HCT116 (cell line): Measurements from ENCODE around the gene ALAS1. TPM values are rescaled to one million over a fixed set of nuclear protein-coding genes. Genes with fewer than 3 reads are reported as not detected.

ENCODE experiments used
- ATAC-seq: fragments of 200-7000 bp; cut with Tn5 transposase; 2 replicates; pipeline ENCODE4 v1.9.1; 2020; ENCODE audit warnings: mild to moderate bottlenecking, moderate library complexity
- BruUV-seq: library from RNA; stranded (reverse); fragments of 400-500 nt; replicated peaks from 2 replicates; lab custom pipeline; 2021; lab: Mats Ljungman, UMichigan
- CTCF ChIA-PET: fragments of 300-600 bp; sonication (Branson Sonifier 250); formaldehyde crosslinking; loops from one replicate; lab custom pipeline; 2021; ENCODE audit warnings: antibody characterized with exemption; lab: Charles Lee
- POLR2A ChIA-PET: fragments of 300-600, 350-600 bp; sonication (Branson Sonifier 250); formaldehyde crosslinking; loops from one replicate; lab custom pipeline; 2021; ENCODE audit warnings: antibody characterized with exemption; lab: Charles Lee
- RAD21 ChIA-PET, 2 experiments: fragments of 300-600 bp; sonication (Branson Sonifier 250); formaldehyde crosslinking; loops; one replicate each; lab custom pipeline; 2023; ENCODE audit warnings: low total read pairs in 2 of 2; ENCODE audit not compliant: uncharacterized antibody in 2 of 2, unreplicated experiment in 2 of 2, low non-redundant PET in 1 of 2; lab: Charles Lee
- DNase-seq: peaks from one replicate; pipeline ENCODE4 v3.0.0-alpha.2; 2010; ENCODE audit warnings: low read depth, low spot score
- H2AFZ ChIP-seq: fragments of 200-600 bp; shearing (Covaris generic), sonication (generic); 2 replicates; pipeline ENCODE4 v1.6.1; 2017; ENCODE audit warnings: low read depth, mixed run types, mixed read lengths, antibody characterized with exemption, low read length; ENCODE audit not compliant: poor library complexity, severe bottlenecking
- H3K27ac ChIP-seq: 2 replicates; pipeline ENCODE4 v1.5.1; 2012; ENCODE audit warnings: low read depth, low read length
- H3K27me3 ChIP-seq: fragments of 200-600 bp; sonication (generic); 2 replicates; pipeline ENCODE4 v1.6.1; 2016; ENCODE audit warnings: mixed run types, low read length, mixed read lengths; ENCODE audit not compliant: insufficient read depth
- H3K36me3 ChIP-seq, 2 experiments: fragments of 200-500 bp in 1 of 2; fragments of 200-600 bp in 1 of 2; sonication (Bioruptor generic) in 1 of 2; sonication (generic) in 1 of 2; 2 replicates each; pipeline versions ENCODE4 v1.5.1 to v1.6.1; 2014 to 2016; ENCODE audit warnings: low read length in 2 of 2, inconsistent platforms in 1 of 2, mixed read lengths in 1 of 2, mixed run types in 1 of 2; ENCODE audit not compliant: insufficient read depth in 2 of 2, control insufficient read depth in 1 of 2
- H3K4me1 ChIP-seq, 2 experiments: fragments of 200-600 bp in 1 of 2; sonication (generic) in 1 of 2; 2 replicates each; pipeline versions ENCODE4 v1.5.1 to v1.6.1; 2012 to 2017; ENCODE audit warnings: low read length in 2 of 2, inconsistent platforms in 1 of 2, mild to moderate bottlenecking in 1 of 2, mixed read lengths in 1 of 2, mixed run types in 1 of 2, moderate library complexity in 1 of 2; ENCODE audit not compliant: insufficient read depth in 2 of 2, control insufficient read depth in 1 of 2
- H3K4me2 ChIP-seq: fragments of 200-600 bp; sonication (generic); 2 replicates; pipeline ENCODE4 v1.6.1; 2017; ENCODE audit warnings: mixed run types, low read length, mixed read lengths
- H3K4me3 ChIP-seq, 2 experiments: fragments of 200-600 bp in 1 of 2; sonication (generic) in 1 of 2; replicated peaks in 1 of 2; 2 replicates each; pipeline ENCODE4 v1.5.1; 2011 to 2016; ENCODE audit warnings: low read length in 2 of 2, control low read depth in 1 of 2, low read depth in 1 of 2, mild to moderate bottlenecking in 1 of 2, mixed read lengths in 1 of 2, mixed run types in 1 of 2
- H3K79me2 ChIP-seq: fragments of 200-600 bp; sonication (generic); 2 replicates; pipeline ENCODE4 v1.6.1; 2017; ENCODE audit warnings: mild to moderate bottlenecking, mixed run types, low read length, moderate library complexity, mixed read lengths; ENCODE audit not compliant: insufficient read depth
- H3K9ac ChIP-seq: fragments of 200-600 bp; sonication (generic); 2 replicates; pipeline ENCODE4 v1.6.1; 2016; ENCODE audit warnings: low read length, mixed read lengths
- H3K9me2 ChIP-seq: fragments of 200-600 bp; sonication (generic), shearing (Covaris generic); 2 replicates; pipeline ENCODE4 v1.6.1; 2017; ENCODE audit warnings: mixed run types, mild to moderate bottlenecking, moderate library complexity; ENCODE audit not compliant: insufficient read depth
- H3K9me3 ChIP-seq, 2 experiments: fragments of 200-500 bp in 1 of 2; fragments of 200-600 bp in 1 of 2; sonication (Bioruptor generic) in 1 of 2; sonication (generic) in 1 of 2; 2 replicates each; pipeline ENCODE4 v1.6.1; 2014 to 2017; ENCODE audit warnings: low read length in 2 of 2, mixed read lengths in 2 of 2, inconsistent platforms in 1 of 2, low read depth in 1 of 2, mild to moderate bottlenecking in 1 of 2, mixed run types in 1 of 2, moderate library complexity in 1 of 2; ENCODE audit not compliant: control insufficient read depth in 1 of 2, insufficient read depth in 1 of 2
- H4K20me1 ChIP-seq: fragments of 200-600 bp; sonication (generic), shearing (Covaris generic); 2 replicates; pipeline ENCODE4 v1.6.1; 2017; ENCODE audit warnings: mixed run types, mild to moderate bottlenecking, moderate library complexity; ENCODE audit not compliant: insufficient read depth
- intact Hi-C: fragments of 100-400 bp; cut with micrococcal nuclease; formaldehyde crosslinking; loops from 2 replicates; pipeline ENCODE4 v1.10.0; 2022
- total RNA-seq: library from RNA; stranded (reverse); gene quantifications from one replicate; pipeline ENCODE4 v1.2.1, GENCODE V29; 2021; ENCODE audit not compliant: unreplicated experiment
- TF ChIP-seq, protein P1 (sequence below), 3 experiments: fragments of 200-600 bp in 1 of 3; sonication (generic) in 1 of 3; IDR thresholded peaks in 2 of 3; conservative IDR thresholded peaks in 1 of 3; 2 replicates each; pipeline ENCODE4 v1.5.1; 2012 to 2017; ENCODE audit warnings: low read depth in 2 of 3, low read length in 2 of 3, antibody characterized with exemption in 1 of 3, borderline replicate concordance in 1 of 3, control low read depth in 1 of 3, mild to moderate bottlenecking in 1 of 3, mixed read lengths in 1 of 3, mixed run types in 1 of 3, moderate library complexity in 1 of 3; ENCODE audit not compliant: insufficient read depth in 1 of 3

The ALAS1 gene
- total RNA-seq, 1 experiment from 2014 or later = 74.0 TPM

DNA sequence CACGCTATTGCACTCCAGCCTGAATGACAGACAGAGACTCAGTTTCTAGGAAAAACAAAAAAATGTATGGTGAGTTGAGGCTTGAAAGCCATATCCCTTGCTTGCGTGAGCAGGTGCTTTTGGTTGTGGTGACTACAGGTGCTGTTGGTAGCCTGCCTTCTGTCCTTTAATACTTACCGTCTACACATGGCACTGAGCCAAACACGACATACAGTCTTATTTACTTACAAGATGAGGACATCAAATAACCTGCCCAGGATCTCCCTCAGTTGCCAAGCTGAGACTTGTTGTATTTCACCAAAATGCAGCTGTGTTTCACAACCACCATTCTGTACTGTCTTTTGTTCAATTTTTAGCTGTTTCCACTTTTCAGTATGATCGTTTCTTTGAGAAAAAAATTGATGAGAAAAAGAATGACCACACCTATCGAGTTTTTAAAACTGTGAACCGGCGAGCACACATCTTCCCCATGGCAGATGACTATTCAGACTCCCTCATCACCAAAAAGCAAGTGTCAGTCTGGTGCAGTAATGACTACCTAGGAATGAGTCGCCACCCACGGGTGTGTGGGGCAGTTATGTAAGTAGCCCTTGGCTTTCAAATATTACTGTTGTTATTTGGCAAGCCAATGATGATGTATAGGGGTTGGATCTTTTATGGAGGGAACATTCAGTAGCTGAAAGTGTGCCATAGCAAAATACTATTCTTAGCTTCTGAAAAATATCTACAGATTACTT is 6.5 kb downstream of the ALAS1 start:
- no peak for ATAC-seq
- no peak for DNase-seq

More for the DNA sequence above, 6.5 kb downstream of the ALAS1 start:
- TF ChIP-seq, protein P1, sequence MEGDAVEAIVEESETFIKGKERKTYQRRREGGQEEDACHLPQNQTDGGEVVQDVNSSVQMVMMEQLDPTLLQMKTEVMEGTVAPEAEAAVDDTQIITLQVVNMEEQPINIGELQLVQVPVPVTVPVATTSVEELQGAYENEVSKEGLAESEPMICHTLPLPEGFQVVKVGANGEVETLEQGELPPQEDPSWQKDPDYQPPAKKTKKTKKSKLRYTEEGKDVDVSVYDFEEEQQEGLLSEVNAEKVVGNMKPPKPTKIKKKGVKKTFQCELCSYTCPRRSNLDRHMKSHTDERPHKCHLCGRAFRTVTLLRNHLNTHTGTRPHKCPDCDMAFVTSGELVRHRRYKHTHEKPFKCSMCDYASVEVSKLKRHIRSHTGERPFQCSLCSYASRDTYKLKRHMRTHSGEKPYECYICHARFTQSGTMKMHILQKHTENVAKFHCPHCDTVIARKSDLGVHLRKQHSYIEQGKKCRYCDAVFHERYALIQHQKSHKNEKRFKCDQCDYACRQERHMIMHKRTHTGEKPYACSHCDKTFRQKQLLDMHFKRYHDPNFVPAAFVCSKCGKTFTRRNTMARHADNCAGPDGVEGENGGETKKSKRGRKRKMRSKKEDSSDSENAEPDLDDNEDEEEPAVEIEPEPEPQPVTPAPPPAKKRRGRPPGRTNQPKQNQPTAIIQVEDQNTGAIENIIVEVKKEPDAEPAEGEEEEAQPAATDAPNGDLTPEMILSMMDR (IDR thresholded peaks at IDR 0.05 in 2 of 3, conservative IDR thresholded peaks at IDR 0.05 in 1 of 3; ENCODE audit: borderline replicate concordance in 1 of 3, insufficient read depth in 1 of 3, low read depth in 2 of 3, low read length in 2 of 3) = no peak
- no peak overlapping the region for H3K9ac ChIP-seq
- 0 out of 4 replicates have a peak, but pooled peaks cover 0 to under 1% of the 10 kb centered on the region in 2 experiments for H3K4me1 ChIP-seq
- BruUV-seq = no TSS peak
- POLR2A ChIA-PET = interaction anchor here (0.9 to 2.4 kb wide), 3 partner anchors 7 to 48 kb away, joined by 3 to 7 read pairs (median 3); no protein-coding TSS in a partner anchor
- no peaks in the 10 kb centered on the region for H3K9me3 ChIP-seq
- H3K27me3 ChIP-seq = no peaks in the 10 kb centered on the region
- H3K9me2 ChIP-seq = no peaks in the 10 kb centered on the region
- H3K27ac ChIP-seq = no peak overlapping the region
- CTCF ChIA-PET = interaction anchor here (1.0 kb wide), 1 partner anchor 27 kb away, joined by 4 read pairs; no protein-coding TSS in a partner anchor
- intact Hi-C loops = no loop called here
- no peak overlapping the region for H3K4me3 ChIP-seq
- H3K79me2 ChIP-seq = peaks cover 11% of the 10 kb centered on the region
- RAD21 ChIA-PET = no interaction called here
- peaks cover 69 to 73% of the 10 kb centered on the region in 2 experiments for H3K36me3 ChIP-seq
- H3K4me2 ChIP-seq = no peak overlapping the region
- H4K20me1 ChIP-seq = no peaks in the 10 kb centered on the region
- no peak overlapping the region for H2AFZ ChIP-seq
